ENCODE data around the gene ADGRG6. TPM values are rescaled to one million over a fixed set of nuclear protein-coding genes. Genes with fewer than 3 reads are reported as not detected.
A peak's percentile ranks its signal among the peaks of the same experiment; 100 is the strongest.

Gene ADGRG6
- total RNA-seq, 1 experiment from 2014 or later, result 0.68 TPM

DNA sequence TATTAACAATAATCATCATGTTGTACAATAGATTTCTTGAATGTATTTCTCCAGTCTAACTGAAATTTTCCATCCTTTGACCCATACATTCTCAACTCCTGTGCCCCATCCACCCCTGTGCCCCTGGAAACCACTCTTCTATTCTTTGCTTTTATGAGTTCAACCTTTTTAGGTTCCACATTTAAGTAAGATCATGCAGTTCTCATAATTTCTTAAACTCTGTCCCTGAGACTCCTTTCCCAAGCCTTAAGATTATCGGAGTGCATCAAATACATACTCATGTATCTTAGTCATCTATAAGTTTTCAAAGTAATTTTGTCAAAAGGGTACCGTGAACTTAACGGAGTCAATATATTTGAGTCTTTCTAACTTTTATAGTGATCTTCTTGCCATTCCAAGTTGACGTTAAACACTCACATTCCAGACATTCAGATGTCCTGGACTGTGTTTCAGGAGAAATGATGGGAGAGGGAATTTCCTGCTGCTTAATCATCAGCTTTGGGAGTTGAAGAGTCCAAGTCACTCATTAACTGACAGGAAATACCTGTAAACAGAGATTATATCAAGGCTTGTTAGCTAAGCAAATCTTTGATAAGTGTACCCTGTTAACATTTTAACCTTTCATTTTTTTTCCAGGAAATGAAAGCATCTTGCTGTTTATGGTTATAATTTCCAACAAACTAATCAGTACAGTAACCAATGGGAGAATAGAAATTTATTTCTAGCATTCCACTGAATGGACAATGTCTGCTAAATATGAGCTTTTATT, 73.3 kb downstream of the ADGRG6 start:
- no peak for DNase-seq (ENCODE audit: low spot score)

DNA sequence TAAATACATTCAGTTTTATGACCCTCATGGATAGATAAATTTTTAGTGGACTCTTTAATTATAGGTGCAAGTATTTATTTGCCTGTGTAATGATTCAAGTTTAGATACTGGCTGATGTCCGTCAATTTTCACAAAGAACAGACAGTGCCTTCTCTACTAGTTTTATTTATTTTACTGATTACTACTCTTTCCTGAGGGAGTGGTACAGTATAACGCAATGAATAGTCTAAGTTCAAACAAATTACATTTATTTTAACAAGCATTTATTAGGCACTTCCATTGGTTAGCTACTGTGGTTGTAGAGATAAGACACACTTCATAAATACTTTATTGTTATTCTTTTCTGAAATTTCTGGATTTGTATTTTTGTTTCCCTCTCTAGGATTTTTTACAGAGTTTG, 74.3 kb downstream of the ADGRG6 start:
- DNase-seq (ENCODE audit: low spot score), result no peak

DNA sequence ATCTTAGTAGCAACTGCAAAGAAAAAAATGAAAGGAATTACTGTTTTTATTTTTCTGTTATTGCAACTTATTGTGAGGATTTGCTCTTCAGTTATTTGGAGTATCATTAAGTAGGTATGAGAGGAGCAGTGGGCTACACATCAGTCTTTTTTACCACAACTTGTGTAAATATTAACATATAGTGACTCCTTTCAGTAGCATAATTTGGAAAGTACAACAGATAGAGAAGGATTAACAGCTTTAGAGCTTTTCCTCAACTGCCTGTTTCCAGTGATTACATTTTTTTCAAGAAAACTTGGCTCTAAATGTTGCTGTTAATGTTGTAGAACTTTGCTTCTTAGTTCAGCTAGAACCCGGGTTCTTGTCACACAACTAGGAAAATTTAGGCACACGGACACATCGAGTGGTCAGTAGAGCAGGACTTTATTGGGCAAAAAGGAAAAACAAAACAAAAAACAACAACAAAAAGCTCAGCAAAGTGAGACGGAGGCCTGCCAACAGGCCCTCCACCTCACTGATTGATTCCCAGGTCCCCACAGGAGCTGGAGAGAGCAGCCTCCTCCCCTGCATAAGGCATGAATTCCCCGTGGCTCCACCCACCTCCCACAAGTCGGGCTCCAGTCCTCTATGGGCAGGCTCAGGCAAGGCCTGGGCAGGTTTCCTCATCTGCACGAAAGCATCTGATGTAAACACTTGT, 75.1 kb downstream of the ADGRG6 start:
- peak; percentile 63 for DNase-seq (ENCODE audit: low spot score)

DNA sequence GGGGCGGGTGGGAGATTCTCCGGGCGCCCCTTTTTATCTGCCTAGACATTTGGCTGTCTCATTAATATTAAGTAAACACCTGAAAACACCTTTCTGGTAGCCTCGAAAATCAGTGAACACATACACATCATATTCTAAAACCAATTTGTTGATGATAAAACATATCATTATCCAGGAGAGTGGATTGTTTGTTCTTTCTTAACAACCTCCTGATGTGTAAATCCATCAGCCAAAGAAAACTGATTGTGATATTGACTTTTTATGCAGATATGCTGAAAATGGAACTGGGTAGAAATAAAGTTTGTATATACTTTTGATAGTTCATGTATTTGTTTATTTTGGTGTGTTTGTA, 75.7 kb downstream of the ADGRG6 start:
- no peak for DNase-seq (ENCODE audit: low spot score)

DNA sequence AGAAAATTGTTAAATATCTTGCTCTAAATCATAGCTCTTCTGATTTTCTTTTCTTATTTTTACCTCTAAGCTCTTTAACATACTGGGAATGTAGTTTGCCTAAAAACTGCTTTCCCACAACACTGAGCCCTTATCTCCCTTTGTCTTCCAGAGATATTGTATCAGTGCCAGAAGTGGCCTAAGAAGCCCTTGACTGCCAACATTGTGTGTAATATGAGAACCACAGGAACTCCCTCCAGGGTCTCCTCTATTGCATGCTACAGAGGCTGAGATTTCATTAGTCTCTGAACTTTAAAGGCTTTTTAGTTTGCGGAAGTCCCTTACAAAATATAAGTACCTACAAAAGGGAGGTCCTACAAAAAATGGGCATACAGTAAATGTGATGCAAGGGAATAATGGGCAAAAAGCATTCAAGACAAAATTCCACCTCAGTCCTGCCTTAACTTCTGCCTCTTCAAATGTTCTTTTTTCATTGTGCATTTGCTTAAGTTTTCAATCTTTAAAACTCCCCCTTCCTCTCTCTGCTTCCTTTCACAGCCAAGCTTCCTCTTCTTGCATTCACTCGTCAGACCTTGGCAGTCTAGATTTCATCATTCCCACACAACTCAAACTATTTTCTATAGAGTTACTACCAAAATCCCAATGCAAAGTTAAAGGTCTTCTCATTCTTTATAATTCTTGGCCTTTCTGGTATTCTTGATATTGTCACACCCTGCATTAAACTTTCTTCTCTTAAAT, 76.5 kb downstream of the ADGRG6 start:
- peak; percentile 61 for DNase-seq (ENCODE audit: low spot score)

DNA sequence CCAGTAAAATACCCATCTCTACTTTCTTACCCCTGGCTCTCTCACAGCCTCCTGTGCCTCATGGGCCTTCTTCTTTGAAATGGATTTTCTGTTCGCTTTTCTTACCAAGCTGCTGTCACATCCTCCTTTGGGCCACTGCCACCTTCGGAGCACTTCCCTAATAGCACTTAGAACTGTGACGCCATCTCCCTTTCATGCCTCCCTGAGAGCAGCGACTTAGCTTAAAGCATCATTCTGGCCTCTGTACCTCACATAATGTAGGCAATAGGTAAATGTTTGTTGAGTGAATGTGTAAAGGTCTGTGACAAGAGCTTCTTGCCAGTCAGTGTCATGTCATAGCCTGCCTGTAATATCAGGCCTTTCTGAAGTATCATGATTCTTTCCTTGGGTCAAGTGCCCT, 78.8 kb downstream of the ADGRG6 start:
- no peak for DNase-seq (ENCODE audit: low spot score)

DNA sequence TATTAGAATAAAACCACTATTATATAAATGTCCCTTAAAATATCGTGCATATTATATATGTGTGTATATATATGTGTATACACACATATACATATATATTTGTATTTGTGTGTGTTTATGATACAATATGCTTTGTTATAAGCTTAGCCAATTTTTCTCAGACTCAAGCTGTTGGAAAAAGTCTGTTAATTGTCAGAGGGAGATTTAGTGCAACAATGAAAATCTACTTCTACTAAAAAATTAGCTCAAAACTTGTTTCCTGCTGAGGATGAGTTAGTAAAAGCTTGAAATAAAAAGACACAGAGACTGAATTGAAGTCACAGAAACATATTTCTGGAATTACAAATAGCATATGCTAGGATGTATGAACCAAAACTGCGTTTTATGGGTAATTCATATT, 79.4 kb downstream of the ADGRG6 start:
- DNase-seq (ENCODE audit: low spot score), result no peak

DNA sequence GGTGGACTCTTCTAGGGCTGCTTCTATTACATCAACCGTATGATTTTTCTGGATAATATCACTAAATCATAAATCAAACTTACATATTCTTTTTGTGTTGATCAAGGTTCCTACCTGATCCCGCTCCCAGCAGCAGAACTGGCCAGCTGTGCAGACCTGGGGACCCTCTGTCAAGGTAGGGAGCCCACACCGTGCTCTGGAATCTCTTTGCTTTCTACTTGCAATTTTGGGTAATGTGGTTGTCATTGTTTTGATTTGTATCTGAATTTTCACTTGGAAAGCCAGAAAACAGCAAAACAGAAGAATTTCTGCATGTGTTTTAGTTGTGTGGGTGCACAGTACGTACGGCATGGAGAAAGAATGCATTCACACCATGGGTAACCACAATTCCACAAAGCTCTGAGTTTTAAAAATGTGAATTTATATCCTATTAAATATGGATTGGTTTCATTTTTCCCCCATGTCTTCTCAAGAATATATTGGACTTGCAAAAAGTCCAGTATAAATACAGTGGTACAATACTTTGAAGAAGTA, 80.1 kb downstream of the ADGRG6 start:
- no peak for DNase-seq (ENCODE audit: low spot score)

DNA sequence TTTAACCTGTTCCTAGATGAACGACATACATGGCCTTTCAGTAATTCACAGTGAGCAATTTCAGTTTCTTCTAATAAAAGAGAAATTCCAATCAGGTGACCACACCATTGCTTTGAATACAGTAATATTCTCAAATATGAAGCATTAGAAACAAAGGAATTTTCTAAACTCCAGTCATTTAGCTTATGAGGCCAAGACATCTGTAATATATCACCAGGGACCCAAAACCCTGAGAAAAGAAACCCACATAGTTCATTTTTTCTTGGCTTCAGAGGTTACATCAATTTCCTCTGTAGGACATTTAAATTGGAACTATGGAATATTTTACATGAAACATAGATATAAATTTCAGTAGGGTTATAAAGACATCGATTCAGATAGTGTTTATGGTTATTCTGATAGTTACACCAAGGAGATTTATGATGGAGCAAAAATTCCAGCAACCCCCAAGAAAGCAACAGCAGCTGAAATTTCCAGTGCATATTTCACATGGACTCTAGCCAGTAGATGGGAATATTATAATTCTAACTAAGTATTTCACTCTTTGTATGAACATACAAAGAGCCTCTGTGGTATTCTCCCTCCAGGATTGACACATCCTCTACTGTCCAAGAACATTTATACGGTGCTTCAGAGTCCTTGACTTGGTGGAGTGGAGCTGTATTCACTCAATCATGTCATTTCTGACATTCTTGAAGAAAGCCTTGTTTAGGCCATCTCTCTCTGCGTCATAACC, 82.9 kb downstream of the ADGRG6 start:
- no peak for DNase-seq (ENCODE audit: low spot score)

DNA sequence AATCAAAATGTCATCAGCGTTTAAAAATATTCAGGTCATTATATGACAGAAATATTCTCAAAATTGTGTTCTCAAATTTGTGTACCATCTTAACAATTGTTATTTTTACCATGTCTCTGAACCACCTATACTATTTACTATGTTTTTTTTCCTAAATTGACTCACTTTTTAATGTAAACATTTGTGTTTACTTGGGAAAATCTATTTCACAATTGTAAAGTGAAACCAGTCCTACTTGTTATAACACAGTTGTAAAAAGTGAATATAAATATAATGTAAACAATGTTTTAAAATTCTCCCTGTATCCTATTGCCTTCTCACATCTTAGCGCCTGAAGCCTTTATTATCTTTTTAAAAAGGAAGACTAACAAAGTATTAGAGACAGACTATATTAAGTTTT, 83.5 kb downstream of the ADGRG6 start:
- DNase-seq (ENCODE audit: low spot score), result no peak

DNA sequence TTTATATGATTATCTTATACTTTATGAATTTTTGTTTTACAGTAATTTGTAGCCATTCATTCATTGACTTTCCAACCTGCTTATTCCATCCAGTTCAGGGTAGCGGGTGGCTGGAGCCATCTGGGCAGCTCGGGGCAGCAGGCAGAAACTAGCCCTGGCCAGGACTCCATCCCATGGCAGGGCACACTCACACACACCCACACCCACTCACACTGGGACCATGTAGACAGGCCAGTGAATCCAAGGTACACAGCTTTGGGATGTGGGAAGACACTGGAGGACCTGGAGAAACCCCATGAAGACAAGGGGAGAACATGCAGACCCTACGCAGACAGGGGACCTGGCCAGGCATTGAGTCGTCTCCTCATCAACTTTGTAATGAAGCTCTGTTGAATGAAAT, 84.8 kb downstream of the ADGRG6 start:
- DNase-seq (ENCODE audit: low spot score), result no peak

DNA sequence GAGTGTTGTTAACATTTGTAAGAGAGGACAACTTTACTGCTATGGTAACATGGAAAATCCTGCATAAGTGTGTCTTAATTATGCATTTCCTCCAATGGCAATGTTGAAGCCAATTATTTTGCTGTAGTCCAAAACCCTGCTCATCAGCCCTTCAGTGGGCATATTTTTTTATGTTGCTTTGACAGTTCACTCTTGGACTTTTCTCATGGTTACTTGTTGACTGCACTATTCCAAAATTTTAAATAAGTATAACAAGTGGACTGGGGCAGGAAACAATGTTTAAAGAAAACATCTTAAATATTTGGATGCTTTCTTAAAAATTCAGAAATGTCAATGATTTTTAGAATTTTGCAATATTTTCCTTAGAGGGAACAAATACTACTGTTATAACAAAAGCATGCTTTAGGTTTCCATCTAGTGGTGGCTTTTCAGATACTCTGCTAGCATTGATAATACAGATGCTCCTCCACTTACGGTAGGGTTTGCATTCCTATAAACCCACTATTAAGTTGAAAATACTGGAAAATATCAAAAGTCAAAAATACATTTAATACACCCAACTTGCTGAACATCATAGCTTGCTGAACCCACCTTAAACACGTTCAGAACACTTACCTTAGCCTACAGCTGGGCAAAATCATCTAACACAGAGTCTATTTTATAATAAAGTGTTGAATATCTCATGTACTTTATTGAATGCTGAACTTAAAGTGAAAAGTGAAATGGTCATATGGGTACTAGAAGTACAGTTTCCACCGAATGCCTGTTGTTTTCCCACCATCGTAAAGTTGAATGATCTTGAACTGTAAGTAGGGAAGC, 86.4 kb downstream of the ADGRG6 start:
- peak; percentile 17 for DNase-seq (ENCODE audit: low spot score)

DNA sequence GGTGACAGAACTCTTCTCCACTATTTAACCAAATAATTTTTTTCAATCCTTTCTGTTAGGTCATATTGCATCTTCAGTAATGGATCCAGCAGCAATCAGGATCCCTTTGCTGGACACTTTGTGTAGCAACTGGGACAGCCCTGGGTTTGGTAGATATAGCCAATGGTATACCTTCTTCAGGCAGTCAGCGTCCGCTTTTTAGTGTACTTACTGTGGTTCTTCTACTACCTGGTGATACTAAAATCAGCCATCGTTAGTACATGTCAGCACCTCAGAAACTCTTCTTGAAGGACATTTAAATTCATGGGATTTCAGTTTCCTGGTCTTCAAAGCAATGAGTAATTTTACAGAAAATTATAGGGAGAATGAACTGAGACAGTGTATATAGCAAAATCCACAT, 93.5 kb downstream of the ADGRG6 start:
- DNase-seq (ENCODE audit: low spot score), result no peak

DNA sequence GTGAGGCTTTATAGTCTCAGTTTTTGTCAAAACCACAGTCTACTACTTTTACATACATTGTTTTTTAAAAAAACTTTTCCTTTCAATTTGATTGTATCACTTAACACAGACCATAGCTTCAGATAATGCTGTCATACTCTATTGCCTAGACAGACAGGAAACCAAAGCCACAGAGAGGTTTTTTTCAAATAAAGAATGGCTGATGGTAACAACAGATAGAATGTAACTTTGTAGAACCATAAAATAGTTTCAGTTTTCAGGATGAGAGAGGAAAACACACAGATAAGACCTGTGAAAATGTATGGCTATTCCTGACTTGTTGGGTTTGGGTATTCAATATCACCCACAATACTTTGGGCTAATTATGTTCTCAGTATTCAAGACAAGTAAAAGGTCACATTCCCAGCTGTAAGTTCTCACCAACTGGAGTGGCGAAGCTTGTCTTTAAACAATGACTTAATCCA, 94.0 kb downstream of the ADGRG6 start:
- peak; percentile 45 for DNase-seq (ENCODE audit: low spot score)

DNA sequence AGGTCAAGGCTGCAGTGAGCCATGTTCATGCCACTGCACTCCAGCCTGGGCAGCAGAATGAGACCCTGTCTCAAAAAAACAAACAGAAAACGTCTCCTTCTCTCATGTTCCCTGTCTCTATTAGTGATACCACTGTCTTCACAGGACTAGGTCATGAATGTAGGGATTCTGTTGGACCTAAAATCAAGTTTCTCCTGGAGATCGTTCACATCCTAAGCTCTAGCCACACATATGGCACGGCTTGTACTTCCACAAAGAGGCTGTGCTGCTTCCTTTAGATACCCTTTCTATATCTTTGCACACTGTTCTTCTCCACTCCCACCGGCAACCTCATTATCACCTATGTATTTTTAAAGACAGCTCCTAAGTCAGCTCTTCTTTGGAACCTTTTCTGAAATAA, 96.5 kb downstream of the ADGRG6 start:
- no peak for DNase-seq (ENCODE audit: low spot score)

DNA sequence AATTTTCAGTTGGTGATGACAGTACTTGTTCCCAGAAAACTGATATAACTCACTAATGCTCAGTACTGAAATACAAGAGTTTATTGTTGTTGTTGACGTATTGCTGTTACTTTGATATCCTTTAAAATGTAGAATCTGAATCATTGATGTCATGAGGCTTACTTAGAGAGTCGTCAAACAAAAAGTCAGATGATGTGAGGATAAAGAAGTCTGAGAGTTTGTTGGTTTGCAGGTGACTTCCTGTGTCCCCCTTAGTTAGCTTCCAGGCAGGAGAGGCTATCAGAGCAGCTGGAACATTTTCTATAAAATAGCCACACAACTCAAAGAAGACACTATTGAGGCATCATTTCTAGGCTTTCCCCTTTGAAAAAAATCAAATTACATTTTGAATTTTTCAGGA, 97.9 kb downstream of the ADGRG6 start:
- no peak for DNase-seq (ENCODE audit: low spot score)

DNA sequence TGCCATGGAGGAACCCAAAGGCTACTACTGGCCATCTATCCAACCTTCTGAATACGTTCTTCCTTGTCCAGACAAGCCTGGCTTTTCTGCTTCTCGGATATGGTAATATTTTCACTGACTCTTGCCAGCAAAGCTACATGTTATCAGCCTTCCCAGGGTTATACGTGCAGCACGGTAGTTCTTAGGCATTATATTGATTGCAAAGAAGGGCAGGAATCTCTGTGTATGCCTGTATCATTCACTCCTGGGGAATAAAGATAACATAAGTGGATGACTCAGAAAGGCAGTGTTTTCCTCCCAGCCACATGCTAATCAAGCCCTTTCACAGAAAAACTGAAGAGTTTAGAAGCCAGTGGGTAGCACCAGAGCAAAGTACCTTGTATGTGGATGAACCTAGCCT, 98.7 kb downstream of the ADGRG6 start:
- DNase-seq (ENCODE audit: low spot score), result peak; percentile 5

DNA sequence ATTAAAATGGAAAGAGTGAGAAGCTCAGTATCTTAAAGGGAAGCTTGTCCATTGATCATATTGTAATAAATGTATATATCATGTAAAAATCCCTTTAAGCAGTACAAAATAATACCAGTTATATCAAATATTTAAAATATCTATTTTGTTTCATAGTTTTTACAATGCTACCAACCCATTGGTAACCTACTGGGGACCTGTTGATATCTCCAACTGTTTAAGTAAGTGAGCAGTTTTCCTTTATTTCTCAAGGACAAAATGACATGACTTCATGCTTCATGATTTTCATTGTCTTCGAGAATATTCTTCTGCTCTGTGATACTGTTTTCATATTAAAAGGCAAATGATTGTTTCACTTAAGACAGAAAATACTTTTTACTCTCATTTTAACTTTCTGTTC, 100.0 kb downstream of the ADGRG6 start:
- DNase-seq (ENCODE audit: low spot score), result no peak

DNA sequence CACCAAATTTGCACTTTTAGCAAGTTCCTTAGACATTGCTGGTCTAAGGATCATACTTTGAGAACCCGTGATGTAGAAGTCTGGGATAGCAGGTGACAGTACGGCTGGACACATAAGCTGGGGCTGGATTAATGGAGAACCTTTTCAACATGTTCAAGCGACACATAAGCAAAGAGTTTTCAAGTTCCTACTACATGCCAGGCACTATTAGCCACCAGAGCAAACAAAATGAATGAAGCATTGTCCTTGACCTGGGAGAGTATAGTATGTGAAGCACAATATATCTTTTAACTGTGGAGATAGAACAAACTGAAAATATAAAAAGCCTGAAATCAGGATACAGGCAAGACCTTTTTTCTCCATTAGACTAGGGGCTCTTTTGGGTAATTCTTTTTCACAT, 102.9 kb downstream of the ADGRG6 start:
- DNase-seq (ENCODE audit: low spot score), result no peak

DNA sequence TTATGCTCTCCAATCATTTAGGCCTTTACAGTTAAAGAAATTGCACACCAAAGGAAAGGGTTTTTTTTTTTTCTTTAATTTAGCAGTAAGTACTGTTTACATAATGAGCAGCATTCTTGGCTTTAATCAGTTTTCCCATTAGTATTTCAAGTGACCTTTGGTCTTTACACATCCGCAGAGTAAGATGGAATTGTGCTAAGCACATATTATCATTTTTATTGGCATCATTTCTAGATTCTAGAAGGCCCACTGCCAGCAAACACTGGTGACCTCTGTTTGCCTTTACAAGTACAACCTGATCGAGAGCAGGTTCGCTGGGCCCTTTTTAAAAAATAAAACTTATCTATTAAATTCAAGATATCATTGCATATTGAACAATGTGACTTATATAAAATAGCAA, 104.3 kb downstream of the ADGRG6 start:
- DNase-seq (ENCODE audit: low spot score), result no peak

DNA sequence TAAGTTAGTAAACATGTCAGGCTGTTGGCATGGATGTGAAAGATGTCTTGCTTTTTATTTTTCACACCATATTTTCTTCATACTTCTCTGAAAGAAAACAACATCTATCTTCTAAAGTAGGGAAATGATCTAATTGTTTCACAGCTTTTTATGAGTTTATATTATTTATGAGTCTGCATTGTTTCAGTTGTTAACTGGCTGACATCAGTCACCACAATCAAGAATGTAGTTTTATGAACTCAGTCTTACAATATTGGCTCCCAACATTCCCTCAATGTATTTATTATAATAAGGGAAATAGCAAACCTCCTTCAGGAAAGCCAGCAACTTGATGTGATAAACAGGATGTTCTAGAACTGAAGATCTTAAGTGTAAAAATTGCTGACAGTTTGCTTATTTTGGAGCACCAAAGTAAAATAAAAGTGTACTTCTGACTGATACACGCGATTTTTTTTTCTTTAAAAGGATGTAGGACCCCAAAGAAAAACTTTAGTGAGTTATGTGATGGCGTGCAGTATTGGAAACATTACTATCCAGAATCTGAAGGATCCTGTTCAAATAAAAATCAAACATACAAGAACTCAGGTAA, 106.0 kb downstream of the ADGRG6 start:
- no peak for DNase-seq (ENCODE audit: low spot score)
